ENCODE measurements around the gene CSMD2.

The CSMD2 gene

GRCh38 chr1:34192621-34193020, 27.6 kb upstream of the CSMD2 start:
- H3K18ac ChIP-seq (ENCODE audit: low read depth in 1 of 2, low read length in 2 of 2): no peak overlapping the region
- no peak overlapping the region for H2AK5ac ChIP-seq (ENCODE audit: low read length, severe bottlenecking)
- no peaks in the 10 kb centered on the region for H3K4me1 ChIP-seq (ENCODE audit: control insufficient read depth, insufficient read depth, low read depth, low read length)
- peaks cover 21% of the 10 kb centered on the region for H3K9me3 ChIP-seq (ENCODE audit: control insufficient read depth, low read length)
- no peak overlapping the region for H3K4ac ChIP-seq (ENCODE audit: low read depth in 1 of 2, low read length in 2 of 2)
- H2BK12ac ChIP-seq (ENCODE audit: low read length in 2 of 2): no peak overlapping the region
- H3K27ac ChIP-seq (ENCODE audit: low read length, poor library complexity, severe bottlenecking): no peak overlapping the region
- no peak overlapping the region for H2BK5ac ChIP-seq (ENCODE audit: low read depth, low read length, poor library complexity, severe bottlenecking)
- peaks cover 0 to 51% of the 10 kb centered on the region in 2 experiments for H3K27me3 ChIP-seq (ENCODE audit: control insufficient read depth in 1 of 2, insufficient read depth in 1 of 2, low read length in 2 of 2)
- H4K8ac ChIP-seq (ENCODE audit: low read length): no peak overlapping the region
- H3K23ac ChIP-seq (ENCODE audit: low read length in 2 of 2): no peak overlapping the region
- no peak overlapping the region for H2BK15ac ChIP-seq (ENCODE audit: low read depth, poor library complexity, severe bottlenecking)
- no peak for DNase-seq
- no peak overlapping the region for H3K4me3 ChIP-seq (ENCODE audit: insufficient read depth in 1 of 2, low read depth in 1 of 2, low read length in 2 of 2)
- WGBS: 37% methylated on average over 3 of the region's 3 CpGs
- H3K14ac ChIP-seq (ENCODE audit: low read length in 2 of 2): no peak overlapping the region
- H4K91ac ChIP-seq (ENCODE audit: low read length): no peak overlapping the region
- no peak overlapping the region for H2AFZ ChIP-seq (ENCODE audit: low read depth, low read length)
- H3K36me3 ChIP-seq (ENCODE audit: control insufficient read depth in 1 of 2, insufficient read depth in 2 of 2, low read depth in 1 of 2, low read length in 2 of 2): no peaks in the 10 kb centered on the region
- H3K4me2 ChIP-seq (ENCODE audit: low read length, poor library complexity, severe bottlenecking): no peak overlapping the region
- no peaks in the 10 kb centered on the region for H3K79me1 ChIP-seq (replicated peaks; ENCODE audit: low read length, poor library complexity, severe bottlenecking)
- no peak overlapping the region for H2BK120ac ChIP-seq (ENCODE audit: low read depth, low read length)
- no peak overlapping the region for H3K9ac ChIP-seq (ENCODE audit: low read length)

DNA sequence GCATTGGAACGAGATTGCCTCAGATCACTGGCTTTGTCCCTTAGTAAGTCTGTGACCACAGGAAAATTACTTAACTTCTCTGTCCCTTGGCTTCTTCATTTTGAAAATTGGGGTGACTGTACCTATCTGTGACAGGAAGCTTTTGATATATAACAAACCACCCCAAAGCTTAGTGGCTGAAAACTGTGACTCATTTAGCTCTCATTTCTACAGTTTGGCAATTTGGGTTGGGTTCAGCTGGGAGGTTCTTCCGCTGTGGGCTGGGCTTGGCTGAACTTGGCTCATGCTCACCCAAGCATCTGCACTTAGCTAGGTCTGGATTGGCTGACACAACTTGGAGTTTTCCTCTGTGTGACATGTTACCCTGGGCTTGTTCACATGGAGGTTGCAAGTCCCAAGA, 25.7 kb upstream of the CSMD2 start:
- WGBS: 69% methylated on average over 1 of the region's 2 CpGs
- H3K9me3 ChIP-seq (ENCODE audit: control insufficient read depth, low read length): peaks cover 21% of the 10 kb centered on the region

DNA sequence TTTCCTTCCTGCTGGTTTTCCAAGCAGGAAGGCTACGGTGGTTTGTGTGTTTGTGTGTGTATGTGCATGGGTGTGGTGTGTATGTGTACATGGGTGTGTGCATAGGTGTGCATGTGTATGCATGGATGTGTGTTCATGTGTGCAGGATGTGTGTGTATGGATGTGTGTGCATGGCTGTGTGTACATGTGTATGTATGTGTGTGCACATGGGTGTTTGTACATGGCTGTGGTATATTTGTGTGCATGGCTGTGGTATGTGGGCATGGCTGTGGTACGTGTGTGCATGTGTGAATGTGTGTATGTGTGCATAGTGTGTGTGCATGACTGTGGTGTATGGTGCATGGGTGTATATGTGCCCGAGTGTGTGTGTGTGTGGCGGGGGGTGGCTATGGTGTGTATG, 24.0 kb upstream of the CSMD2 start:
- H3K4me1 ChIP-seq (ENCODE audit: control insufficient read depth, insufficient read depth, low read depth, low read length): no peaks in the 10 kb centered on the region
- H3K27ac ChIP-seq (ENCODE audit: low read length, poor library complexity, severe bottlenecking): no peak overlapping the region
- WGBS: 75% methylated on average over 4 of the region's 4 CpGs
- no peak overlapping the region for H2BK5ac ChIP-seq (ENCODE audit: low read depth, low read length, poor library complexity, severe bottlenecking)
- H3K18ac ChIP-seq (ENCODE audit: low read depth in 1 of 2, low read length in 2 of 2): no peak overlapping the region
- no peak overlapping the region for H2BK120ac ChIP-seq (ENCODE audit: low read depth, low read length)
- H3K14ac ChIP-seq (ENCODE audit: low read length in 2 of 2): no peak overlapping the region
- no peak overlapping the region for H2AFZ ChIP-seq (ENCODE audit: low read depth, low read length)
- H3K27me3 ChIP-seq (ENCODE audit: control insufficient read depth in 1 of 2, insufficient read depth in 1 of 2, low read length in 2 of 2): peaks cover 0 to 63% of the 10 kb centered on the region in 2 experiments
- H3K4me2 ChIP-seq (ENCODE audit: low read length, poor library complexity, severe bottlenecking): no peak overlapping the region
- no peak overlapping the region for H3K4me3 ChIP-seq (ENCODE audit: insufficient read depth in 1 of 2, low read depth in 1 of 2, low read length in 2 of 2)
- no peak overlapping the region for H2BK12ac ChIP-seq (ENCODE audit: low read length in 2 of 2)
- no peak overlapping the region for H2AK5ac ChIP-seq (ENCODE audit: low read length, severe bottlenecking)
- H3K23ac ChIP-seq (ENCODE audit: low read length in 2 of 2): no peak overlapping the region
- H4K91ac ChIP-seq (ENCODE audit: low read length): no peak overlapping the region
- H3K9me3 ChIP-seq (ENCODE audit: control insufficient read depth, low read length): peaks cover 21% of the 10 kb centered on the region
- no peaks in the 10 kb centered on the region for H3K36me3 ChIP-seq (ENCODE audit: control insufficient read depth in 1 of 2, insufficient read depth in 2 of 2, low read depth in 1 of 2, low read length in 2 of 2)
- no peak overlapping the region for H2BK15ac ChIP-seq (ENCODE audit: low read depth, poor library complexity, severe bottlenecking)
- no peak for DNase-seq
- H3K79me1 ChIP-seq (replicated peaks; ENCODE audit: low read length, poor library complexity, severe bottlenecking): no peaks in the 10 kb centered on the region
- no peak overlapping the region for H4K8ac ChIP-seq (ENCODE audit: low read length)
- no peak overlapping the region for H3K4ac ChIP-seq (ENCODE audit: low read depth in 1 of 2, low read length in 2 of 2)
- H3K9ac ChIP-seq (ENCODE audit: low read length): no peak overlapping the region

More for the DNA sequence above, 25.7 kb upstream of the CSMD2 start:
- Histone ChIP-seq H4K8ac (ENCODE audit: low read length) (no peak overlapping the region), H2BK15ac (ENCODE audit: low read depth, poor library complexity, severe bottlenecking) (no peak overlapping the region), H3K14ac (ENCODE audit: low read length in 2 of 2) (no peak overlapping the region), H3K79me1 (replicated peaks; ENCODE audit: low read length, poor library complexity, severe bottlenecking) (no peaks in the 10 kb centered on the region), H2AK5ac (ENCODE audit: low read length, severe bottlenecking) (no peak overlapping the region), H3K4me1 (ENCODE audit: control insufficient read depth, insufficient read depth, low read depth, low read length) (no peaks in the 10 kb centered on the region), H3K4me3 (ENCODE audit: insufficient read depth in 1 of 2, low read depth in 1 of 2, low read length in 2 of 2) (no peak overlapping the region), H2BK12ac (ENCODE audit: low read length in 2 of 2) (no peak overlapping the region), H3K27ac (ENCODE audit: low read length, poor library complexity, severe bottlenecking) (no peak overlapping the region), H3K9ac (ENCODE audit: low read length) (no peak overlapping the region), H2BK5ac (ENCODE audit: low read depth, low read length, poor library complexity, severe bottlenecking) (no peak overlapping the region), H3K4ac (ENCODE audit: low read depth in 1 of 2, low read length in 2 of 2) (no peak overlapping the region), H3K4me2 (ENCODE audit: low read length, poor library complexity, severe bottlenecking) (no peak overlapping the region), H3K27me3 (ENCODE audit: control insufficient read depth in 1 of 2, insufficient read depth in 1 of 2, low read length in 2 of 2) (peaks cover 0 to 53% of the 10 kb centered on the region in 2 experiments), H3K23ac (ENCODE audit: low read length in 2 of 2) (no peak overlapping the region), H2AFZ (ENCODE audit: low read depth, low read length) (no peak overlapping the region), H2BK120ac (ENCODE audit: low read depth, low read length) (no peak overlapping the region), H4K91ac (ENCODE audit: low read length) (no peak overlapping the region), H3K36me3 (ENCODE audit: control insufficient read depth in 1 of 2, insufficient read depth in 2 of 2, low read depth in 1 of 2, low read length in 2 of 2) (no peaks in the 10 kb centered on the region), H3K18ac (ENCODE audit: low read depth in 1 of 2, low read length in 2 of 2) (no peak overlapping the region)
- no peak for DNase-seq

GRCh38 chr1:34188418-34188817, 23.4 kb upstream of the CSMD2 start:
- Histone ChIP-seq H3K27me3 (ENCODE audit: control insufficient read depth in 1 of 2, insufficient read depth in 1 of 2, low read length in 2 of 2) (peaks cover 0 to 66% of the 10 kb centered on the region in 2 experiments), H2AFZ (ENCODE audit: low read depth, low read length) (no peak overlapping the region), H2BK120ac (ENCODE audit: low read depth, low read length) (no peak overlapping the region), H2BK12ac (ENCODE audit: low read length in 2 of 2) (no peak overlapping the region), H4K91ac (ENCODE audit: low read length) (no peak overlapping the region), H3K4me1 (ENCODE audit: control insufficient read depth, insufficient read depth, low read depth, low read length) (no peaks in the 10 kb centered on the region), H2AK5ac (ENCODE audit: low read length, severe bottlenecking) (no peak overlapping the region), H4K8ac (ENCODE audit: low read length) (no peak overlapping the region), H3K4ac (ENCODE audit: low read depth in 1 of 2, low read length in 2 of 2) (no peak overlapping the region), H3K23ac (ENCODE audit: low read length in 2 of 2) (no peak overlapping the region), H2BK5ac (ENCODE audit: low read depth, low read length, poor library complexity, severe bottlenecking) (no peak overlapping the region), H3K36me3 (ENCODE audit: control insufficient read depth in 1 of 2, insufficient read depth in 2 of 2, low read depth in 1 of 2, low read length in 2 of 2) (no peaks in the 10 kb centered on the region), H3K79me1 (replicated peaks; ENCODE audit: low read length, poor library complexity, severe bottlenecking) (no peaks in the 10 kb centered on the region), H2BK15ac (ENCODE audit: low read depth, poor library complexity, severe bottlenecking) (no peak overlapping the region), H3K9me3 (ENCODE audit: control insufficient read depth, low read length) (peaks cover 21% of the 10 kb centered on the region), H3K14ac (ENCODE audit: low read length in 2 of 2) (no peak overlapping the region), H3K27ac (ENCODE audit: low read length, poor library complexity, severe bottlenecking) (no peak overlapping the region), H3K4me2 (ENCODE audit: low read length, poor library complexity, severe bottlenecking) (no peak overlapping the region), H3K9ac (ENCODE audit: low read length) (no peak overlapping the region), H3K18ac (ENCODE audit: low read depth in 1 of 2, low read length in 2 of 2) (no peak overlapping the region), H3K4me3 (ENCODE audit: insufficient read depth in 1 of 2, low read depth in 1 of 2, low read length in 2 of 2) (no peak overlapping the region)
- no peak for DNase-seq
- WGBS: 36% methylated on average over 7 of the region's 8 CpGs
